HEK293 (cell line): ENCODE data around the gene YARS1.

Experiments
- BCL11A ChIP-seq: fragments of 450-650 bp; formaldehyde crosslinking; IDR thresholded peaks from 2 replicates; pipeline ENCODE4 v1.5.1; 2016; ENCODE audit warnings: low read depth, missing biosample characterization, missing genetic modification characterization
- GFI1B ChIP-seq: fragments of 450-650 bp; formaldehyde crosslinking; IDR thresholded peaks from 2 replicates; pipeline ENCODE4 v1.5.1; 2016; ENCODE audit warnings: missing biosample characterization, missing genetic modification characterization
- HOXC10 ChIP-seq: sonication (generic); formaldehyde crosslinking; IDR thresholded peaks from 2 replicates; pipeline ENCODE4 v1.8.1; 2023; ENCODE audit warnings: mild to moderate bottlenecking, missing genetic modification reagents
- MEIS1 ChIP-seq: sonication (generic); formaldehyde crosslinking; IDR thresholded peaks from 2 replicates; pipeline ENCODE4 v1.8.1; 2022; ENCODE audit warnings: missing genetic modification reagents, mild to moderate bottlenecking, borderline replicate concordance
- MZF1 ChIP-seq: fragments of 450-650 bp; formaldehyde crosslinking; IDR thresholded peaks from 2 replicates; pipeline ENCODE4 v1.5.1; 2017; ENCODE audit warnings: missing biosample characterization, missing genetic modification characterization, borderline replicate concordance
- OSR2 ChIP-seq: fragments of 450-650 bp; formaldehyde crosslinking; IDR thresholded peaks from 2 replicates; pipeline ENCODE4 v1.5.1; 2016; ENCODE audit warnings: missing biosample characterization, missing genetic modification characterization
- RBAK ChIP-seq: fragments of 450-650 bp; formaldehyde crosslinking; IDR thresholded peaks from 2 replicates; pipeline ENCODE4 v1.5.1; 2016; ENCODE audit warnings: missing biosample characterization, missing genetic modification characterization
- SP7 ChIP-seq: fragments of 450-650 bp; formaldehyde crosslinking; IDR thresholded peaks from 2 replicates; pipeline ENCODE4 v1.5.1; 2016; ENCODE audit warnings: missing biosample characterization, missing genetic modification characterization
- TRIM28 ChIP-seq: IDR thresholded peaks from 2 replicates; pipeline ENCODE4 v1.6.1; 2011; ENCODE audit warnings: low read length, control low read depth, borderline replicate concordance
- ZEB2 ChIP-seq: fragments of 450-650 bp; formaldehyde crosslinking; IDR thresholded peaks from 2 replicates; pipeline ENCODE4 v1.5.1; 2016; ENCODE audit warnings: missing biosample characterization, missing genetic modification characterization
- ZFP37 ChIP-seq: fragments of 450-650 bp; formaldehyde crosslinking; IDR thresholded peaks from 2 replicates; pipeline ENCODE4 v1.5.1; 2016; ENCODE audit warnings: missing biosample characterization, missing genetic modification characterization
- ZNF157 ChIP-seq: fragments of 450-650 bp; formaldehyde crosslinking; IDR thresholded peaks from 2 replicates; pipeline ENCODE4 v1.5.1; 2016; ENCODE audit warnings: missing biosample characterization, missing genetic modification characterization
- ZNF184 ChIP-seq: fragments of 450-650 bp; IDR thresholded peaks from 2 replicates; pipeline ENCODE4 v1.5.1; 2018; ENCODE audit warnings: missing biosample characterization, mild to moderate bottlenecking, missing genetic modification characterization
- ZNF19 ChIP-seq: fragments of 450-650 bp; formaldehyde crosslinking; IDR thresholded peaks from 2 replicates; pipeline ENCODE4; 2016; ENCODE audit warnings: missing biosample characterization, missing genetic modification characterization, low read depth
- ZNF24 ChIP-seq: fragments of 450-650 bp; formaldehyde crosslinking; IDR thresholded peaks from 2 replicates; pipeline ENCODE4 v1.5.1; 2016; ENCODE audit warnings: missing biosample characterization, missing genetic modification characterization
- ZNF274 ChIP-seq, 2 experiments: fragments of 200-500 bp in 1 of 2; fragments of 450-650 bp in 1 of 2; sonication (Bioruptor generic) in 1 of 2; formaldehyde crosslinking in 1 of 2; IDR thresholded peaks; 2 replicates each; pipeline versions ENCODE4 v1.5.1 to v1.6.1; 2014 to 2016; ENCODE audit warnings: borderline replicate concordance in 1 of 2, inconsistent platforms in 1 of 2, low read length in 1 of 2, missing biosample characterization in 1 of 2, missing genetic modification characterization in 1 of 2
- ZNF311 ChIP-seq: fragments of 450-650 bp; formaldehyde crosslinking; IDR thresholded peaks from 2 replicates; pipeline ENCODE4 v1.5.1; 2017; ENCODE audit warnings: missing biosample characterization, missing genetic modification characterization, borderline replicate concordance
- ZNF335 ChIP-seq: fragments of 450-650 bp; formaldehyde crosslinking; conservative IDR thresholded peaks from 2 replicates; pipeline ENCODE4 v1.5.1; 2016; ENCODE audit warnings: missing biosample characterization, missing genetic modification characterization
- ZNF341 ChIP-seq: fragments of 450-650 bp; formaldehyde crosslinking; IDR thresholded peaks from 2 replicates; pipeline ENCODE4; 2016; ENCODE audit warnings: low read depth, missing biosample characterization, missing genetic modification characterization
- ZNF391 ChIP-seq: fragments of 450-650 bp; formaldehyde crosslinking; IDR thresholded peaks from 2 replicates; pipeline ENCODE4 v1.5.1; 2016; ENCODE audit warnings: low read depth, missing biosample characterization, missing genetic modification characterization, borderline replicate concordance
- ZNF501 ChIP-seq: fragments of 450-650 bp; formaldehyde crosslinking; IDR thresholded peaks from 2 replicates; pipeline ENCODE4 v1.5.1; 2016; ENCODE audit warnings: missing biosample characterization, missing genetic modification characterization
- ZNF521 ChIP-seq: fragments of 450-650 bp; formaldehyde crosslinking; IDR thresholded peaks from 2 replicates; pipeline ENCODE4 v1.5.1; 2017; ENCODE audit warnings: missing biosample characterization, mild to moderate bottlenecking, missing genetic modification characterization
- ZNF529 ChIP-seq: fragments of 450-650 bp; formaldehyde crosslinking; IDR thresholded peaks from 2 replicates; pipeline ENCODE4 v1.5.1; 2017; ENCODE audit warnings: missing genetic modification characterization, missing biosample characterization; ENCODE audit not compliant: insufficient replicate concordance
- ZNF561 ChIP-seq: fragments of 450-650 bp; IDR thresholded peaks from 2 replicates; pipeline ENCODE4 v1.5.1; 2018; ENCODE audit warnings: missing biosample characterization, missing genetic modification characterization, borderline replicate concordance
- ZNF626 ChIP-seq: fragments of 450-650 bp; sonication (Bioruptor Pico); formaldehyde crosslinking; IDR thresholded peaks from 2 replicates; pipeline ENCODE4 v1.5.1; 2018; ENCODE audit warnings: missing biosample characterization, missing genetic modification characterization, inconsistent platforms
- ZNF670 ChIP-seq: fragments of 450-650 bp; formaldehyde crosslinking; IDR thresholded peaks from 2 replicates; pipeline ENCODE4 v1.5.1; 2016; ENCODE audit warnings: missing biosample characterization, missing genetic modification characterization, low read depth
- ZNF707 ChIP-seq: fragments of 450-650 bp; formaldehyde crosslinking; IDR thresholded peaks from 2 replicates; pipeline ENCODE4 v1.5.1; 2016; ENCODE audit warnings: missing biosample characterization, missing genetic modification characterization
- ZNF777 ChIP-seq: fragments of 450-650 bp; formaldehyde crosslinking; IDR thresholded peaks from 2 replicates; pipeline ENCODE4 v1.5.1; 2017; ENCODE audit warnings: missing biosample characterization, missing genetic modification characterization, borderline replicate concordance
- TF ChIP-seq, protein P1 (sequence below): fragments of 450-650 bp; formaldehyde crosslinking; IDR thresholded peaks from 2 replicates; pipeline ENCODE4; 2016; ENCODE audit warnings: missing biosample characterization, missing genetic modification characterization
- TF ChIP-seq, protein P2 (sequence below): fragments of 450-650 bp; formaldehyde crosslinking; IDR thresholded peaks from 2 replicates; pipeline ENCODE4 v1.5.1; 2016; ENCODE audit warnings: missing biosample characterization, missing genetic modification characterization
- TF ChIP-seq, protein P3 (sequence below): fragments of 450-650 bp; formaldehyde crosslinking; IDR thresholded peaks from 2 replicates; pipeline ENCODE4 v1.5.1; 2016; ENCODE audit warnings: missing biosample characterization, missing genetic modification characterization
- TF ChIP-seq, protein P4 (sequence below): fragments of 450-650 bp; formaldehyde crosslinking; IDR thresholded peaks from 2 replicates; pipeline ENCODE4 v1.5.1; 2016; ENCODE audit warnings: missing biosample characterization, missing genetic modification characterization, borderline replicate concordance
- TF ChIP-seq, protein P5 (sequence below): fragments of 450-650 bp; formaldehyde crosslinking; IDR thresholded peaks from 2 replicates; pipeline ENCODE4 v1.5.1; 2016; ENCODE audit warnings: missing biosample characterization, missing genetic modification characterization

Gene YARS1

GRCh38 chr1:32754317-32755097, 62.7 kb downstream of the YARS1 start (continued):
- TF ChIP-seq ZNF274 (IDR thresholded peaks at IDR 0.05; ENCODE audit: low read length), result no peak
- TF ChIP-seq ZNF274 (tag by site-specific recombination; IDR thresholded peaks at IDR 0.05; ENCODE audit: borderline replicate concordance), result no peak
- no peak for TF ChIP-seq ZNF626 (tag by site-specific recombination)
- no peak for TF ChIP-seq GFI1B (tag by site-specific recombination)
- TF ChIP-seq ZNF184, result no peak
- TF ChIP-seq, protein P1, sequence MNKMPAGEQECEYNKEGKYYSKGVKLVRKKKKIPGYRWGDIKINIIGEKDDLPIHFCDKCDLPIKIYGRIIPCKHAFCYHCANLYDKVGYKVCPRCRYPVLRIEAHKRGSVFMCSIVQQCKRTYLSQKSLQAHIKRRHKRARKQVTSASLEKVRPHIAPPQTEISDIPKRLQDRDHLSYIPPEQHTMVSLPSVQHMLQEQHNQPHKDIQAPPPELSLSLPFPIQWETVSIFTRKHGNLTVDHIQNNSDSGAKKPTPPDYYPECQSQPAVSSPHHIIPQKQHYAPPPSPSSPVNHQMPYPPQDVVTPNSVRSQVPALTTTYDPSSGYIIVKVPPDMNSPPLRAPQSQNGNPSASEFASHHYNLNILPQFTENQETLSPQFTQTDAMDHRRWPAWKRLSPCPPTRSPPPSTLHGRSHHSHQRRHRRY (tag by site-specific recombination), result no peak
- TF ChIP-seq ZNF341, result peak; percentile 95
- TF ChIP-seq OSR2 (tag by site-specific recombination), result no peak
- TF ChIP-seq MZF1 (tag by site-specific recombination), result no peak
- TF ChIP-seq RBAK, result no peak
- no peak for TF ChIP-seq ZNF670 (tag by site-specific recombination)
- peak; percentile 91 for TF ChIP-seq ZNF335
- TF ChIP-seq ZNF529 (tag by site-specific recombination), result no peak
- TF ChIP-seq ZNF521 (tag by site-specific recombination), result no peak
- no peak for TF ChIP-seq ZNF707 (tag by site-specific recombination)
- TF ChIP-seq, protein P2, sequence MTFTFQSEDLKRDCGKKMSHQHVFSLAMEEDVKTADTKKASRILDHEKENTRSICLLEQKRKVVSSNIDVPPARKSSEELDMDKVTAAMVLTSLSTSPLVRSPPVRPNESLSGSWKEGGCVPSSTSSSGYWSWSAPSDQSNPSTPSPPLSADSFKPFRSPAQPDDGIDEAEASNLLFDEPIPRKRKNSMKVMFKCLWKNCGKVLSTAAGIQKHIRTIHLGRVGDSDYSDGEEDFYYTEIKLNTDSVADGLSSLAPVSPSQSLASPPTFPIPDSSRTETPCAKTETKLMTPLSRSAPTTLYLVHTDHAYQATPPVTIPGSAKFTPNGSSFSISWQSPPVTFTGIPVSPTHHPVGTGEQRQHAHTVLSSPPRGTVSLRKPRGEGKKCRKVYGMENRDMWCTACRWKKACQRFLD, result no peak
- TF ChIP-seq BCL11A (tag by site-specific recombination), result 0 out of 2 replicates have a peak, but pooled peaks have one; percentile 27
- no peak for TF ChIP-seq ZFP37 (tag by site-specific recombination)
- TF ChIP-seq, protein P3, sequence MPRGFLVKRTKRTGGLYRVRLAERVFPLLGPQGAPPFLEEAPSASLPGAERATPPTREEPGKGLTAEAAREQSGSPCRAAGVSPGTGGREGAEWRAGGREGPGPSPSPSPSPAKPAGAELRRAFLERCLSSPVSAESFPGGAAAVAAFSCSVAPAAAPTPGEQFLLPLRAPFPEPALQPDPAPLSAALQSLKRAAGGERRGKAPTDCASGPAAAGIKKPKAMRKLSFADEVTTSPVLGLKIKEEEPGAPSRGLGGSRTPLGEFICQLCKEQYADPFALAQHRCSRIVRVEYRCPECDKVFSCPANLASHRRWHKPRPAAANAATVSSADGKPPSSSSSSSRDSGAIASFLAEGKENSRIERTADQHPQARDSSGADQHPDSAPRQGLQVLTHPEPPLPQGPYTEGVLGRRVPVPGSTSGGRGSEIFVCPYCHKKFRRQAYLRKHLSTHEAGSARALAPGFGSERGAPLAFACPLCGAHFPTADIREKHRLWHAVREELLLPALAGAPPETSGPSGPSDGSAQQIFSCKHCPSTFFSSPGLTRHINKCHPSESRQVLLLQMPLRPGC (tag by site-specific recombination), result no peak; the same call in 1 of the 2 replicates
- TF ChIP-seq ZNF561 (tag by site-specific recombination), result no peak
- no peak for TF ChIP-seq ZNF19
- TF ChIP-seq, protein P4, sequence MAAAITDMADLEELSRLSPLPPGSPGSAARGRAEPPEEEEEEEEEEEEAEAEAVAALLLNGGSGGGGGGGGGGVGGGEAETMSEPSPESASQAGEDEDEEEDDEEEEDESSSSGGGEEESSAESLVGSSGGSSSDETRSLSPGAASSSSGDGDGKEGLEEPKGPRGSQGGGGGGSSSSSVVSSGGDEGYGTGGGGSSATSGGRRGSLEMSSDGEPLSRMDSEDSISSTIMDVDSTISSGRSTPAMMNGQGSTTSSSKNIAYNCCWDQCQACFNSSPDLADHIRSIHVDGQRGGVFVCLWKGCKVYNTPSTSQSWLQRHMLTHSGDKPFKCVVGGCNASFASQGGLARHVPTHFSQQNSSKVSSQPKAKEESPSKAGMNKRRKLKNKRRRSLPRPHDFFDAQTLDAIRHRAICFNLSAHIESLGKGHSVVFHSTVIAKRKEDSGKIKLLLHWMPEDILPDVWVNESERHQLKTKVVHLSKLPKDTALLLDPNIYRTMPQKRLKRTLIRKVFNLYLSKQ (tag by site-specific recombination), result no peak
- no peak for TF ChIP-seq TRIM28
- TF ChIP-seq ZNF501 (tag by site-specific recombination), result 0 out of 2 replicates have a peak, but pooled peaks have one; percentile 43
- no peak for TF ChIP-seq MEIS1 (CRISPR knock-in tag)
- peak; percentile 66; the same call in 1 of the 2 replicates for TF ChIP-seq ZNF777
- TF ChIP-seq ZNF311, result no peak
- no peak for TF ChIP-seq ZNF157 (tag by site-specific recombination)
- TF ChIP-seq ZNF24 (tag by site-specific recombination), result no peak
- no peak; the same call in 1 of the 2 replicates for TF ChIP-seq SP7
- peak; percentile 39 for TF ChIP-seq ZEB2 (tag by site-specific recombination)
- TF ChIP-seq ZNF391 (tag by site-specific recombination), result no peak
- TF ChIP-seq, protein P5, sequence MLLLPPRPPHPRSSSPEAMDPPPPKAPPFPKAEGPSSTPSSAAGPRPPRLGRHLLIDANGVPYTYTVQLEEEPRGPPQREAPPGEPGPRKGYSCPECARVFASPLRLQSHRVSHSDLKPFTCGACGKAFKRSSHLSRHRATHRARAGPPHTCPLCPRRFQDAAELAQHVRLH (tag by site-specific recombination), result no peak
- no peak for TF ChIP-seq HOXC10 (CRISPR knock-in tag)
